Esophagus muscularis mucosa (tissue), 4 donors: ENCODE measurements around the gene E4F1. TPM values are rescaled to one million over a fixed set of nuclear protein-coding genes. Genes with fewer than 3 reads are reported as not detected.

Experiments
- DNase-seq: peaks from one replicate; pipeline ENCODE4 v3.0.0-alpha.2; 2017; ENCODE audit errors: extremely low spot score
- H3K27ac ChIP-seq, 4 donors: fragments of 200-600 bp; sonication (generic); replicated peaks in 1 of 4; 1 replicate in 3 of 4; 2 replicates in 1 of 4; pipeline ENCODE4 v1.5.1; 2016 to 2019; ENCODE audit warnings: mild to moderate bottlenecking in 1 of 4
- H3K27me3 ChIP-seq, 4 donors: fragments of 200-600 bp; sonication (generic); one replicate each; pipeline versions ENCODE4 v1.5.1 to v1.6.0; 2016 to 2019
- H3K36me3 ChIP-seq, 4 donors: fragments of 200-600 bp; sonication (generic); one replicate each; pipeline ENCODE4 v1.5.1; 2016 to 2019
- H3K4me1 ChIP-seq, 4 donors: fragments of 200-600 bp; sonication (generic); one replicate each; pipeline ENCODE4 v1.5.1; 2016 to 2019
- H3K4me3 ChIP-seq, 4 donors: fragments of 200-600 bp; sonication (generic); 1 replicate in 2 of 4; 2 replicates in 2 of 4; pipeline ENCODE4 v1.5.1; 2016 to 2019; ENCODE audit warnings: mild to moderate bottlenecking in 4 of 4, moderate library complexity in 1 of 4
- H3K9me3 ChIP-seq, 4 donors: fragments of 200-600 bp; sonication (generic); 1 replicate in 3 of 4; 2 replicates in 1 of 4; pipeline ENCODE4 v1.5.1; 2016 to 2019
- EP300 ChIP-seq: sonication (generic); formaldehyde crosslinking; IDR thresholded peaks from one replicate; pipeline ENCODE4 v1.6.1; 2017; ENCODE audit warnings: antibody characterized with exemption
- POLR2A ChIP-seq: fragments of 450-650 bp; IDR thresholded peaks from one replicate; pipeline ENCODE4 v1.6.1; 2017; ENCODE audit warnings: antibody characterized with exemption, moderate library complexity, mild to moderate bottlenecking, low read depth
- POLR2AphosphoS5 ChIP-seq, 2 donors: sonication (generic); formaldehyde crosslinking; IDR thresholded peaks; one replicate each; pipeline ENCODE4 v1.6.1; 2017; ENCODE audit warnings: antibody characterized with exemption in 2 of 2
- WGBS: methylation state at CpG from one replicate; pipeline ENCODE4 v1.1.5; 2018; 5-methylcytosine and 5-hydroxymethylcytosine counted together
- intact Hi-C: fragments of 100-400 bp; cut with DNase I; formaldehyde crosslinking; loops from one replicate; pipeline ENCODE4 v1.15.1; 2023
- total RNA-seq, 4 donors: library from RNA; depleted of rRNA; stranded (reverse); fragments of >200 nt; gene quantifications; one replicate each; pipeline versions ENCODE4 v1.1.0 to v1.2.1, GENCODE V29; 2016
- TF ChIP-seq, protein P1 (sequence below), 3 experiments: fragments of 200-600 bp in 2 of 3; fragments of 450-650 bp in 1 of 3; sonication (generic) in 2 of 3; IDR thresholded peaks; one replicate each; pipeline ENCODE4 v1.5.1; 2017 to 2019; ENCODE audit warnings: antibody characterized with exemption in 3 of 3, mild to moderate bottlenecking in 2 of 3, moderate library complexity in 1 of 3

The E4F1 gene
- total RNA-seq, 4 donors from 2014 or later = 19.1 to 39.7 (median 28.5) TPM

DNA sequence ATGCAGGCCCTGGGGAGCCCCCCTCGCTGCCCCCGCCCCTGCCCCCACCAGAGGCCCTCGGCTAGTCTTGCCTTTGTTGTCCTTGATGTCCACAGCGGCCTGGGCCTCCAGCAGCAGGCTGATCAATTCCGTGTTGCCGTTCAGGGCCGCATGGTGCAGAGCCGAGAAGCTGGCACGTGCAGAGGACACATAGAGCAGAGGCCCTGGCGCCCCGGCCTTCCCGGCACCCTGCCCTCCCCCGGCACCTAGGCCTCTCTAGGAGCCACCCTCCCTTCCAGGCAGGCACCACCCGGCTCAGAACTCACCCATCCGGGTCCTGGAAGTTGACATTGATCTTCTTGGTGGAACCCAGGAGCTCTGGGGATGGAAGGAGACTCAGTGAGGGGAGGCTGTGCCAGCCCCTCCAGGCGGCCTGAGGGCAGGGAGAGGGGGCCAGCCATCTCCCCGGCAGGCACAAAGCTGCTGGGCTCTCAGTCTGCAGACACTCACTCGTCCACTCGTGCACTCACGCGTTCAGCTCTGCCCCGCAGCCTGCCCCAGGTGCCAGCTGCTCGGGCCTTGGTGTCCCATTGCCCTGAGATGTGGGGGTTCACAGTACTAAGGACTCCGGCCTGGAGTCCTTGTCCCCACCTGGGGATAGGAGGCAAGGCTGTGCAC is 33.3 kb upstream of the E4F1 start:
- Histone ChIP-seq H3K9me3 (no peaks in the 10 kb centered on the region), H3K27ac (no peak overlapping the region), H3K36me3 (no peaks in the 10 kb centered on the region), H3K4me1 (peaks cover 2 to 9% (median 4%) of the 10 kb centered on the region in 4 donors), H3K27me3 (peaks cover 0 to 21% (median 3%) of the 10 kb centered on the region in 4 donors), H3K4me3 (no peak overlapping the region)
- no peak for TF ChIP-seq POLR2AphosphoS5 (IDR thresholded peaks at IDR 0.05)
- no peak for TF ChIP-seq POLR2A
- TF ChIP-seq, protein P1, sequence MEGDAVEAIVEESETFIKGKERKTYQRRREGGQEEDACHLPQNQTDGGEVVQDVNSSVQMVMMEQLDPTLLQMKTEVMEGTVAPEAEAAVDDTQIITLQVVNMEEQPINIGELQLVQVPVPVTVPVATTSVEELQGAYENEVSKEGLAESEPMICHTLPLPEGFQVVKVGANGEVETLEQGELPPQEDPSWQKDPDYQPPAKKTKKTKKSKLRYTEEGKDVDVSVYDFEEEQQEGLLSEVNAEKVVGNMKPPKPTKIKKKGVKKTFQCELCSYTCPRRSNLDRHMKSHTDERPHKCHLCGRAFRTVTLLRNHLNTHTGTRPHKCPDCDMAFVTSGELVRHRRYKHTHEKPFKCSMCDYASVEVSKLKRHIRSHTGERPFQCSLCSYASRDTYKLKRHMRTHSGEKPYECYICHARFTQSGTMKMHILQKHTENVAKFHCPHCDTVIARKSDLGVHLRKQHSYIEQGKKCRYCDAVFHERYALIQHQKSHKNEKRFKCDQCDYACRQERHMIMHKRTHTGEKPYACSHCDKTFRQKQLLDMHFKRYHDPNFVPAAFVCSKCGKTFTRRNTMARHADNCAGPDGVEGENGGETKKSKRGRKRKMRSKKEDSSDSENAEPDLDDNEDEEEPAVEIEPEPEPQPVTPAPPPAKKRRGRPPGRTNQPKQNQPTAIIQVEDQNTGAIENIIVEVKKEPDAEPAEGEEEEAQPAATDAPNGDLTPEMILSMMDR (IDR thresholded peaks at IDR 0.05) = no peak
- TF ChIP-seq EP300 = no peak
- no peak for DNase-seq
- 81% methylated on average over 7 of the region's 24 CpGs for WGBS
- intact Hi-C loops = no loop called here

DNA sequence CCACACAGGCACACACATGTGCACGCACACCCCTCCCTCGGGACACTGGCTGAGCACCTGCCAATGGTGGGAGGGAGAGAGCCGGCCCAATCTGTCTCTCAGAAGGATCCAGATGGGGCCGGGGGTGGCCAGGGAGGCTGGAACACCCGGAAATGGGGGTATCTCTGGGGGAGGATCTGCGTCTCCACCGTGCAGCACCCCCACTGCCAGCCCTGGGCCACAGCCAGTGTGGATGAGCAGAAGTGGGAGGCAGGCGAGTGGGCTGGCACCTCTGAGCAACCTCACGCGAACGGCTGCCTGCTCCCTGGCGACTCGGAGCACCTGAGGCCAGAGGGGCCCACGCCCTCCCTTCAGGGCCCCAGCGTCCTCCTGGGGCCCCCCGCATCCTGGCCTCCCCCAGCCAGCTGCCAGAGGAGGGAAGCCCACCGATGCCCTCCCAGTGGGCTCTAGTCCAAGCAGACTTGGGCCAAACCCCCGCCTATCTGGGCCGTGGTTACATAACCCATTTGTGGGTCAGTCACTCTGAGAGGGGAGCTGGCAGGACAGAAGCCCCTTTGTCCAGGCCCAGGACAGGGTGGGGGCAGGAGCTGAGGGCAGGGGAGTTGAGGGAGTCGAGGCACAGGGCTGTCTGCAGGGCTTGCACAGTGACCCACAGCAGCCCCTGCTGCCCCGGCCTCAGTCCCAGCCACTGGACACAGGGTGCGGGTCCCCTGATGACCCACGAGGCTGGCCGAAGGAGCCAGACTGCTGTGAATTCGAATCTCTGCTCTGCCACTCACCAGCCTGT is 32.5 kb upstream of the E4F1 start:
- DNase-seq = no peak
- Histone ChIP-seq H3K27me3 (peaks cover 5 to 28% (median 10%) of the 10 kb centered on the region in 4 donors), H3K27ac (no peak overlapping the region), H3K36me3 (no peaks in the 10 kb centered on the region), H3K4me3 (no peak overlapping the region), H3K9me3 (no peaks in the 10 kb centered on the region), H3K4me1 (peaks cover 9 to 16% (median 12%) of the 10 kb centered on the region in 4 donors)
- intact Hi-C loops = no loop called here
- 85% methylated on average over 18 of the region's 25 CpGs for WGBS
- no peak for TF ChIP-seq POLR2AphosphoS5 (IDR thresholded peaks at IDR 0.05)
- no peak for TF ChIP-seq POLR2A
- TF ChIP-seq EP300 = no peak
- TF ChIP-seq, protein P1 (IDR thresholded peaks at IDR 0.05) = no peak

DNA sequence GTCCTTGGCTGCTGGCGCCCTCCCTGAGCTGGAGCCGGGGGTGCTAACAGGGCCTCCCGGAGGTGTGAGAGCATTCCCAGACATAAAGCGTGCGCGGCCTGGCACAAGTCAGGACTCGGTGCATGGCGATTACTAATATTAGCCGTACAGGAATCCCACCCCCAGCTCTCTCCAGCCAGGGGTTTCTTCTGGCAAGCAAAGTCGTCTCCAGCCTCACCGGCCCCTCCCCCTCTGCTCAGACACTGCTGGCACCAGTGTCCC is 32.0 kb upstream of the E4F1 start:
- peaks cover 9 to 21% (median 15%) of the 10 kb centered on the region in 4 donors for H3K4me1 ChIP-seq
- H3K4me3 ChIP-seq = no peak overlapping the region
- H3K27ac ChIP-seq = no peak overlapping the region
- 86% methylated on average over 10 of the region's 11 CpGs for WGBS
- H3K36me3 ChIP-seq = no peaks in the 10 kb centered on the region
- H3K27me3 ChIP-seq = peaks cover 8 to 32% (median 12%) of the 10 kb centered on the region in 4 donors
- no peak for TF ChIP-seq POLR2A
- TF ChIP-seq, protein P1 (IDR thresholded peaks at IDR 0.05) = no peak
- no peak for TF ChIP-seq EP300
- TF ChIP-seq POLR2AphosphoS5 (IDR thresholded peaks at IDR 0.05) = no peak
- intact Hi-C loops = no loop called here
- H3K9me3 ChIP-seq = no peaks in the 10 kb centered on the region
- no peak for DNase-seq

DNA sequence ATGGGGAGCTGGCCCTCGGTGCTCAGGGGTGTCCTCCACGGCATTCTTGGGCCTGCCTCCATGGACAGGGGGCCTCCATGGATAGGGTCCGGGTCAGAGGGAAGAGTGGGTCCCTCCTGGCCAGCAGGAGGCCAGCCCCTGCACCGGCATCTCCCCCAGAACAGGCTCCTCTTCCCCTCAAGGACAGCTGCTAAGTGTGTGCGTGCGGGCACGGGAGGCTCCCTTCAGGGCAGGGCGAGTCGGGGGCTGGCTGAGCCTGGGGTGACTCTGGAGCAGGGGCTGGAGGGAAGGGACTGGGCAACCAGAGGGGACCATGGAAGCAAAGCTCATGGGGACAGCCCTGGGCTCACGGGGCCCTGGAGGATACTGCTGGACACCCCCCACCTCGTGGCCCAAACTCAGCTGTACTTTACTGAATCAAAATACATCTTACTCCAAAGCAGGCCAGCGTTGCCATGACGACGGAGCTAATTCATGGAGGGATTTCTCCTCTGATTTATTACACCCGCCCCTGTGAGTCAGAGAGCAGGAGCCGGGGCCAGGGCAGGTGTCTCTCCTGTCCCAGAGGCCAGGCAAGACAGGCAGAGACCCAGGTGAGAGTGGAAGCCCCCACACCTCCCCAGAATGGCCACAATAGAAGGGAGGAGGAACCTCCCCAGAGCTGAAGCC is 29.1 kb upstream of the E4F1 start:
- DNase-seq = no peak
- intact Hi-C loops = no loop called here

DNA sequence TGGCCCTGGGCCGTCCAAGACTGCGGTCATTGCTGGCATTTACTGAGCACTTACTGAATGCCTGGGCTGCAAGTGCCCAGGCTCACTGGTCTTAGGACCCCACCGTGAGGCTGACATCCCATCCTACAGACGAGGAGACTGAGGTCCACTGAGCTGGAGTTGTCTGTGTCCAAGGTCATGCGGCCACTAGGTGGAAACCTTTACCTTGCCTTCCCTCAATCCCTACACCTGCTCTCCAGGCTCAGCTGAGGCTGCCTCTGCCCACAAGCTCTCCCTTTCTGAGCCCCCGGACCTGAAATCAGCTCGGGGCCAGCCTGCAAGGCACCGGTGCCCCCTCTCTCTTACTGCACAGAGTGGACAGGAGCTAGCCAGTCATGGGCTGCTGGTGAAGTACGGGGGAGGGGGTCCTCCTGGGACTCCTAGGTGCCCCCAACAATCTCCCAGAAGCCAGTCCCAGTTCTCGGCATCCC is 28.5 kb upstream of the E4F1 start:
- TF ChIP-seq POLR2AphosphoS5 (IDR thresholded peaks at IDR 0.05) = no peak
- TF ChIP-seq, protein P1 (IDR thresholded peaks at IDR 0.05) = peak in 2 of 3 experiments; percentile 13 to 37
- no peak for TF ChIP-seq EP300
- no peak for TF ChIP-seq POLR2A
- Histone ChIP-seq H3K9me3 (no peaks in the 10 kb centered on the region), H3K4me1 (peaks cover 9 to 28% (median 21%) of the 10 kb centered on the region in 4 donors), H3K27me3 (peaks cover 8 to 56% (median 22%) of the 10 kb centered on the region in 4 donors), H3K27ac (no peak overlapping the region), H3K4me3 (peak overlapping the region in 1 of 4 donors; percentile 53), H3K36me3 (no peaks in the 10 kb centered on the region)
- no peak for DNase-seq
- intact Hi-C loops = no loop called here
- 30% methylated on average over 6 of the region's 10 CpGs for WGBS

More for the DNA sequence above, 29.1 kb upstream of the E4F1 start:
- Histone ChIP-seq H3K27me3 (peaks cover 8 to 56% (median 22%) of the 10 kb centered on the region in 4 donors), H3K4me1 (peaks cover 9 to 28% (median 21%) of the 10 kb centered on the region in 4 donors), H3K9me3 (no peaks in the 10 kb centered on the region), H3K4me3 (no peak overlapping the region), H3K27ac (no peak overlapping the region), H3K36me3 (no peaks in the 10 kb centered on the region)
- WGBS = 63% methylated on average over 10 of the region's 16 CpGs
- TF ChIP-seq POLR2A = no peak
- no peak for TF ChIP-seq EP300
